K562 (cell line): ENCODE measurements around the gene PANK2. TPM values are rescaled to one million over a fixed set of nuclear protein-coding genes. Genes with fewer than 3 reads are reported as not detected.
A peak's percentile ranks its signal among the peaks of the same experiment; 100 is the strongest.
"Not testable (repeated sequence)": the region's sequence is repeated elsewhere in the genome, so short reads cannot be mapped to it uniquely, and the experiment has no call there.

Source experiments
- ATAC-seq: fragments of 200-7000 bp; cut with Tn5 transposase; 3 replicates; pipeline ENCODE4 v1.9.1; 2020; ENCODE audit warnings: moderate library complexity
- BruUV-seq: library from RNA; stranded (reverse); fragments of 400-500 nt; replicated peaks from 2 replicates; lab custom pipeline; 2021; lab: Mats Ljungman, UMichigan
- CTCF ChIA-PET: fragments of 300-600 bp; formaldehyde crosslinking; extraction: SDS; loops from one replicate; lab custom pipeline; 2021; ENCODE audit warnings: low intra/inter-chr PET ratio; lab: Yijun Ruan, JAX
- POLR2A ChIA-PET: fragments of 300-600, 350-650 bp; sonication (Branson Sonifier 250); formaldehyde crosslinking; extraction: SDS; loops from one replicate; lab custom pipeline; 2021; ENCODE audit warnings: antibody characterized with exemption, inconsistent platforms; lab: Yijun Ruan, JAX
- DNase-seq, 4 experiments: peaks; one replicate each; pipeline versions ENCODE4 v3.0.0 to v3.0.0-alpha.2; 2011 to 2018; ENCODE audit warnings: low spot score in 3 of 4, mixed read lengths in 3 of 4; ENCODE audit errors: extremely low read depth in 1 of 4
- FAIRE-seq: peaks from 2 replicates; lab custom pipeline; 2011; peaks lifted over from hg19 to GRCh38; lab: Jason Lieb, UNC
- H2AFZ ChIP-seq: 2 replicates; pipeline ENCODE4 v1.6.0; 2011; ENCODE audit warnings: low read depth, low read length, control low read depth, inconsistent platforms
- H3K27ac ChIP-seq: fragments of 200-600 bp; 3 replicates; pipeline ENCODE4 v1.8.0; 2011; ENCODE audit warnings: low read depth, mild to moderate bottlenecking, control low read depth, inconsistent platforms, low read length, moderate library complexity, mixed read lengths; ENCODE audit errors: extremely low read depth
- H3K27me3 ChIP-seq, 2 experiments: fragments of 300-600 bp in 1 of 2; 2 replicates in 1 of 2; 3 replicates in 1 of 2; pipeline versions ENCODE4 v1.6.0 to v1.8.0; 2011; ENCODE audit warnings: inconsistent platforms in 2 of 2, low read length in 2 of 2, mild to moderate bottlenecking in 1 of 2, mixed read lengths in 1 of 2, moderate library complexity in 1 of 2; ENCODE audit not compliant: control insufficient read depth in 2 of 2, insufficient read depth in 2 of 2
- H3K36me3 ChIP-seq: fragments of 300-600 bp; 3 replicates; pipeline ENCODE4 v1.8.0; 2011; ENCODE audit warnings: mild to moderate bottlenecking, low read length, inconsistent platforms; ENCODE audit not compliant: control insufficient read depth, insufficient read depth
- H3K4me1 ChIP-seq, 2 experiments: fragments of 200-600 bp in 1 of 2; replicated peaks in 1 of 2; 2 replicates in 1 of 2; 3 replicates in 1 of 2; pipeline versions ENCODE4 v1.5.1 to v1.8.0; 2011; ENCODE audit warnings: inconsistent platforms in 2 of 2, low read length in 2 of 2, mild to moderate bottlenecking in 1 of 2, mixed read lengths in 1 of 2, moderate library complexity in 1 of 2; ENCODE audit not compliant: control insufficient read depth in 2 of 2, insufficient read depth in 2 of 2
- H3K4me2 ChIP-seq: 2 replicates; pipeline ENCODE4 v1.6.1; 2011; ENCODE audit warnings: low read length, control low read depth, inconsistent platforms, mixed read lengths; ENCODE audit not compliant: insufficient read depth
- H3K4me3 ChIP-seq: fragments of 200-600 bp; sonication (generic), shearing (Covaris generic); 2 replicates; pipeline ENCODE4 v1.5.1; 2016; ENCODE audit warnings: control low read depth, inconsistent platforms
- H3K79me2 ChIP-seq: fragments of 200-600 bp; 3 replicates; pipeline ENCODE4 v1.8.0; 2011; ENCODE audit warnings: low read length, inconsistent platforms; ENCODE audit not compliant: control insufficient read depth, insufficient read depth
- H3K9ac ChIP-seq, 2 experiments: 2 replicates each; pipeline versions ENCODE4 v1.6.0 to v1.6.1; 2011; ENCODE audit warnings: low read depth in 2 of 2, low read length in 2 of 2, control low read depth in 1 of 2, inconsistent platforms in 1 of 2, mild to moderate bottlenecking in 1 of 2, mixed read lengths in 1 of 2; ENCODE audit not compliant: insufficient read depth in 1 of 2
- H3K9me1 ChIP-seq: one replicate; pipeline ENCODE4 v1.6.0; 2011; ENCODE audit warnings: inconsistent platforms, mild to moderate bottlenecking, low read length, moderate library complexity; ENCODE audit not compliant: control insufficient read depth, insufficient read depth
- H3K9me3 ChIP-seq: replicated peaks from 2 replicates; pipeline ENCODE4 v1.5.1; 2011; ENCODE audit warnings: low read depth, low read length, inconsistent platforms; ENCODE audit not compliant: control insufficient read depth, insufficient read depth
- H4K20me1 ChIP-seq: replicated peaks from 2 replicates; pipeline ENCODE4 v1.6.1; 2011; ENCODE audit warnings: low read length, inconsistent platforms, mixed read lengths; ENCODE audit not compliant: control insufficient read depth, insufficient read depth
- ASH1L ChIP-seq: fragments of 450-650 bp; IDR thresholded peaks from 2 replicates; pipeline ENCODE4 v1.6.1; 2018; ENCODE audit warnings: borderline replicate concordance, mild to moderate bottlenecking, low read depth; ENCODE audit not compliant: partially characterized antibody
- ELF1 ChIP-seq: fragments of 200-800 bp; sonication (Bioruptor generic); IDR thresholded peaks from 2 replicates; pipeline ENCODE4 v1.6.1; 2016; ENCODE audit warnings: missing genetic modification characterization, missing compliant biosample characterization
- HCFC1 ChIP-seq: IDR thresholded peaks from 2 replicates; pipeline ENCODE4 v1.6.1; 2012; ENCODE audit warnings: low read depth, low read length, improper control_type of control experiment
- KHSRP ChIP-seq: fragments of 450-650 bp; IDR thresholded peaks from 2 replicates; pipeline ENCODE4 v1.6.1; 2017
- MBD2 ChIP-seq: sonication (generic); IDR thresholded peaks from 2 replicates; pipeline ENCODE4 v1.6.1; 2016; ENCODE audit warnings: low read depth, borderline replicate concordance
- PBX2 ChIP-seq, 2 experiments: IDR thresholded peaks in 1 of 2; conservative IDR thresholded peaks in 1 of 2; 2 replicates each; pipeline ENCODE4 v1.6.1; 2016; ENCODE audit warnings: low read depth in 2 of 2, mild to moderate bottlenecking in 1 of 2, missing compliant biosample characterization in 1 of 2, missing genetic modification characterization in 1 of 2, moderate library complexity in 1 of 2
- POLR2B ChIP-seq: fragments of 450-650 bp; IDR thresholded peaks from 2 replicates; pipeline ENCODE4 v1.6.1; 2018; ENCODE audit warnings: low read depth; ENCODE audit not compliant: partially characterized antibody
- SAP30 ChIP-seq: fragments of 200-600 bp; sonication (generic); IDR thresholded peaks from 2 replicates; pipeline ENCODE4 v1.6.1; 2012; ENCODE audit warnings: borderline replicate concordance, low read depth, mild to moderate bottlenecking, moderate library complexity, low read length, control low read depth, inconsistent platforms; ENCODE audit not compliant: insufficient read depth, poor library complexity, severe bottlenecking
- TSHZ1 ChIP-seq: fragments of 250-450 bp; sonication (Bioruptor Pico); IDR thresholded peaks from 2 replicates; pipeline ENCODE4 v1.4.0; 2020; ENCODE audit warnings: mild to moderate bottlenecking, moderate library complexity
- WGBS: fragments of 100-300 bp; shearing (Covaris generic); methylation state at CpG from one replicate; pipeline ENCODE4 v1.1.6; 2016; ENCODE audit warnings: low coverage, mixed read lengths; ENCODE audit not compliant: insufficient coverage; ENCODE audit errors: missing lambda C conversion rate; 5-methylcytosine and 5-hydroxymethylcytosine counted together
- in situ Hi-C: fragments of 300-500 bp; cut with MboI; formaldehyde crosslinking; loops from 4 replicates; pipeline ENCODE4 v1.15.0; 2018; ENCODE audit warnings: inconsistent platforms, mixed read lengths
- intact Hi-C: fragments of 100-400 bp; cut with micrococcal nuclease; formaldehyde crosslinking; loops from 2 replicates; pipeline ENCODE4 v1.14.2; 2022
- polyA plus RNA-seq, 8 experiments: library from polyadenylated mRNA; depleted of rRNA in 4 of 8; stranded (reverse) in 5 of 8; unstranded in 3 of 8; fragments of >200 nt; fragmentation: Nextera tagmentation in 2 of 8; fragmentation: Illumina TruSeq in 1 of 8; extraction: Ambion mirVana in 2 of 8; extraction: Trizol in 1 of 8; gene quantifications; 2 replicates each; pipeline versions ENCODE4 v1.2.1 to v1.2.3, GENCODE V29; 2011 to 2014; ENCODE audit warnings: inconsistent platforms in 1 of 8, missing spikeins in 1 of 8
- total RNA-seq, 7 experiments: library from RNA; depleted of rRNA in 6 of 7; stranded (reverse); fragments of >200 nt in 6 of 7; fragmentation: Illumina TruSeq in 2 of 7; extraction: Trizol in 2 of 7; gene quantifications; 2 replicates each; pipeline versions ENCODE4 v1.2.1 to v1.2.3, GENCODE V29; 2011 to 2021; ENCODE audit warnings: low replicate concordance in 1 of 7

PANK2 gene
- total and polyA plus RNA-seq, 9 of the 15 experiments (the other 6 are each of a cell fraction or from before 2014, with no cell fraction given), result 14.9 to 43.5 (median 31.4) TPM

GRCh38 chr20:3888622-3889488 lies at the start of gene PANK2 (continued):
- TF ChIP-seq TSHZ1, result no peak
- peak; percentile 94 for TF ChIP-seq ASH1L
- TF ChIP-seq ELF1 (tag), result peak; percentile 38; the same call in 1 of the 2 replicates
- no peak for TF ChIP-seq KHSRP
- TF ChIP-seq MBD2, result peak; percentile 96
- TF ChIP-seq HCFC1, result peak; percentile 14; the same call in 1 of the 2 replicates
- TF ChIP-seq POLR2B, result peak; percentile 60
- peak; percentile 95 for TF ChIP-seq PBX2 (CRISPR knock-in tag; IDR thresholded peaks at IDR 0.05; ENCODE audit: low read depth)
- peak; percentile 98 for TF ChIP-seq PBX2 (tag; conservative IDR thresholded peaks at IDR 0.05; ENCODE audit: low read depth)
- no peak for TF ChIP-seq SAP30
- TF ChIP-seq, all 486 proteins: peak for 108

- H3K79me2 ChIP-seq, DNase-seq, H3K27ac ChIP-seq, H3K27me3 ChIP-seq, H3K9me1 ChIP-seq, H3K9me3 ChIP-seq, H3K36me3 ChIP-seq, FAIRE-seq, H3K4me3 ChIP-seq, intact Hi-C loops, in situ Hi-C loops, H3K4me2 ChIP-seq, ATAC-seq, H2AFZ ChIP-seq, H3K9ac ChIP-seq, H4K20me1 ChIP-seq, CTCF ChIA-PET, BruUV-seq: not testable (repeated sequence)
- H3K4me1 ChIP-seq, result peaks cover 32 to 35% of the 10 kb centered on the region in 2 experiments; a peak in 4 of 5 replicates
- POLR2A ChIA-PET, result interaction anchor here (0.7 to 1.0 kb wide), 2 partner anchors 8 to 13 kb away, joined by 3 read pairs; no protein-coding TSS in a partner anchor
- WGBS, result 85% methylated on average over 5 of the region's 7 CpGs
These were observed 49.0 kb upstream of the PANK2 start for GRCh38 chr20:3840201-3840600.
